HG03432 (cell line): ENCODE data around the gene CDC34.
A peak's percentile ranks its signal among the peaks of the same experiment; 100 is the strongest.

ENCODE experiments used
- ATAC-seq: cut with Tn5 transposase; IDR thresholded peaks from one replicate; pipeline ENCODE4 v1.9.1; 2021; ENCODE audit warnings: mild to moderate bottlenecking, moderate library complexity; ENCODE audit not compliant: unreplicated experiment

CDC34 gene

GRCh38 chr19:497491-497868 lies 34.1 kb upstream of the CDC34 start:
- ATAC-seq = no peak

- ATAC-seq = no peak
Measured at GRCh38 chr19:497869-498510, 33.6 kb upstream of the CDC34 start.

- no peak for ATAC-seq
Measured at GRCh38 chr19:498511-498891, 33.1 kb upstream of the CDC34 start.

- no peak for ATAC-seq
Measured at GRCh38 chr19:498977-499623, 32.5 kb upstream of the CDC34 start.

- no peak for ATAC-seq
Measured at GRCh38 chr19:501646-502045, 29.9 kb upstream of the CDC34 start.

GRCh38 chr19:504616-505015 lies 26.9 kb upstream of the CDC34 start:
- no peak for ATAC-seq

- ATAC-seq = peak; percentile 61
Measured at GRCh38 chr19:506404-507285, 24.9 kb upstream of the CDC34 start.

GRCh38 chr19:507286-508203 lies 24.0 kb upstream of the CDC34 start, which contains the start of gene TPGS1:
TPGS1 (plus strand) TSS chr19:507497; CDS start chr19:507507, 10 bp downstream.
- peak; percentile 73 for ATAC-seq

- no peak for ATAC-seq
Measured at GRCh38 chr19:508204-509150, 23.1 kb upstream of the CDC34 start.

- peak; percentile 18 for ATAC-seq
Measured at GRCh38 chr19:510606-511100, 20.9 kb upstream of the CDC34 start.

GRCh38 chr19:511101-511851 lies 20.3 kb upstream of the CDC34 start:
- no peak for ATAC-seq

GRCh38 chr19:512547-513365 lies 18.8 kb upstream of the CDC34 start:
- no peak for ATAC-seq

- no peak for ATAC-seq
Measured at GRCh38 chr19:513368-514165, 18.0 kb upstream of the CDC34 start.

GRCh38 chr19:514166-514663 lies 17.3 kb upstream of the CDC34 start:
- no peak for ATAC-seq

GRCh38 chr19:517721-518597 lies 13.6 kb upstream of the CDC34 start:
- no peak for ATAC-seq
